CD14-positive monocyte (primary cell): ENCODE results near the gene CALHM5. TPM values are rescaled to one million over a fixed set of nuclear protein-coding genes. Genes with fewer than 3 reads are reported as not detected.

ENCODE experiments used
- DNase-seq, 3 donors: peaks; one replicate each; pipeline ENCODE4 v3.0.0-alpha.2; 2011 to 2022
- H2AFZ ChIP-seq: 2 replicates; pipeline ENCODE4 v1.6.0; 2012; ENCODE audit warnings: mild to moderate bottlenecking, low read depth, low read length, inconsistent platforms; ENCODE audit not compliant: insufficient read depth, poor library complexity, severe bottlenecking
- H3K27ac ChIP-seq, 2 donors: 1 replicate in 1 of 2; 2 replicates in 1 of 2; pipeline ENCODE4 v1.5.1; 2012 to 2013; ENCODE audit warnings: low read length in 2 of 2, control low read depth in 1 of 2, inconsistent platforms in 1 of 2, low read depth in 1 of 2, mild to moderate bottlenecking in 1 of 2
- H3K27me3 ChIP-seq, 2 donors: one replicate each; pipeline versions ENCODE4 v1.6.0 to v1.6.1; 2011 to 2013; ENCODE audit warnings: low read length in 2 of 2; ENCODE audit not compliant: control insufficient read depth in 2 of 2, insufficient read depth in 2 of 2
- H3K36me3 ChIP-seq, 2 donors: replicated peaks in 1 of 2; 1 replicate in 1 of 2; 2 replicates in 1 of 2; pipeline versions ENCODE4 v1.5.1 to v1.6.1; 2012 to 2013; ENCODE audit warnings: low read length in 2 of 2, control low read depth in 1 of 2, inconsistent platforms in 1 of 2, mild to moderate bottlenecking in 1 of 2; ENCODE audit not compliant: insufficient read depth in 2 of 2, control insufficient read depth in 1 of 2
- H3K4me1 ChIP-seq, 2 donors: 1 replicate in 1 of 2; 2 replicates in 1 of 2; pipeline versions ENCODE4 v1.5.1 to v1.6.1; 2012 to 2013; ENCODE audit warnings: low read length in 2 of 2, control low read depth in 1 of 2, inconsistent platforms in 1 of 2, mild to moderate bottlenecking in 1 of 2, moderate library complexity in 1 of 2; ENCODE audit not compliant: insufficient read depth in 2 of 2, control insufficient read depth in 1 of 2
- H3K4me2 ChIP-seq: replicated peaks from 2 replicates; pipeline ENCODE3; 2012; ENCODE audit warnings: low read length, moderate library complexity, mild to moderate bottlenecking; ENCODE audit not compliant: poor library complexity, severe bottlenecking; ENCODE audit errors: extremely low read depth
- H3K4me3 ChIP-seq, 3 experiments: fragments of 200-600 bp in 1 of 3; sonication (generic) in 1 of 3; replicated peaks in 1 of 3; 1 replicate in 2 of 3; 2 replicates in 1 of 3; pipeline ENCODE4 v1.5.1; 2011 to 2013; ENCODE audit warnings: low read length in 3 of 3, mild to moderate bottlenecking in 3 of 3, control low read depth in 2 of 3, low read depth in 2 of 3, inconsistent platforms in 1 of 3, moderate library complexity in 1 of 3
- H3K79me2 ChIP-seq: 2 replicates; pipeline ENCODE4 v1.6.0; 2012; ENCODE audit warnings: mild to moderate bottlenecking, control low read depth, inconsistent platforms, low read length, moderate library complexity; ENCODE audit not compliant: insufficient read depth
- H3K9ac ChIP-seq: 2 replicates; pipeline ENCODE4 v1.6.0; 2017; ENCODE audit warnings: low read length, mild to moderate bottlenecking; ENCODE audit not compliant: insufficient read depth, poor library complexity, severe bottlenecking
- H3K9me3 ChIP-seq, 2 donors: replicated peaks in 1 of 2; 1 replicate in 1 of 2; 2 replicates in 1 of 2; pipeline versions ENCODE4 v1.5.1 to v1.6.1; 2012 to 2013; ENCODE audit warnings: low read length in 2 of 2, control low read depth in 1 of 2; ENCODE audit not compliant: control insufficient read depth in 1 of 2, insufficient read depth in 1 of 2
- H4K20me1 ChIP-seq: 2 replicates; pipeline ENCODE4 v1.6.0; 2012; ENCODE audit warnings: mild to moderate bottlenecking, low read length, control low read depth, moderate library complexity; ENCODE audit not compliant: insufficient read depth
- H3K27ac Mint-ChIP-seq, 7 donors: one replicate each; pipeline ENCODE4 v1.8.0; 2020; ENCODE audit warnings: mild to moderate bottlenecking in 7 of 7, mixed read lengths in 7 of 7, moderate library complexity in 6 of 7, inconsistent platforms in 2 of 7
- H3K27me3 Mint-ChIP-seq, 3 donors: one replicate each; pipeline ENCODE4 v1.8.0; 2021 to 2022; ENCODE audit warnings: low read depth in 3 of 3, mild to moderate bottlenecking in 3 of 3, mixed read lengths in 3 of 3, moderate library complexity in 3 of 3, inconsistent platforms in 1 of 3
- H3K36me3 Mint-ChIP-seq, 2 donors: one replicate each; pipeline ENCODE4 v1.8.0; 2020; ENCODE audit warnings: mixed read lengths in 2 of 2, inconsistent platforms in 1 of 2, mild to moderate bottlenecking in 1 of 2
- H3K4me1 Mint-ChIP-seq: one replicate; pipeline ENCODE4 v1.8.0; 2020; ENCODE audit warnings: mild to moderate bottlenecking, mixed read lengths
- H3K4me3 Mint-ChIP-seq, 2 donors: one replicate each; pipeline ENCODE4 v1.8.0; 2020; ENCODE audit warnings: mild to moderate bottlenecking in 2 of 2, mixed read lengths in 2 of 2, moderate library complexity in 1 of 2
- H3K9me3 Mint-ChIP-seq, 7 donors: one replicate each; pipeline ENCODE4 v1.8.0; 2020 to 2022; ENCODE audit warnings: mixed read lengths in 7 of 7, mild to moderate bottlenecking in 6 of 7, moderate library complexity in 6 of 7, inconsistent platforms in 2 of 7
- CTCF ChIP-seq: fragments of 200-600 bp; IDR thresholded peaks from one replicate; pipeline ENCODE4 v1.8.0; 2022; ENCODE audit warnings: antibody characterized with exemption, mild to moderate bottlenecking
- WGBS: methylation state at CpG from one replicate; pipeline ENCODE4 v1.1.5; 2013; ENCODE audit warnings: missing lambda C conversion rate; ENCODE audit not compliant: insufficient coverage; 5-methylcytosine and 5-hydroxymethylcytosine counted together
- intact Hi-C, 2 donors: fragments of 100-400 bp; cut with micrococcal nuclease; formaldehyde crosslinking; loops; one replicate each; pipeline versions ENCODE4 v1.15.0 to v1.15.1; 2023
- polyA plus RNA-seq, 3 donors: library from polyadenylated mRNA; depleted of rRNA in 1 of 3; unstranded in 2 of 3; stranded (reverse) in 1 of 3; fragments of 300-500 nt in 2 of 3; fragments of >200 nt in 1 of 3; fragmentation: Illumina TruSeq in 2 of 3; gene quantifications; 1 replicate in 2 of 3; 2 replicates in 1 of 3; pipeline ENCODE4 v1.2.3, GENCODE V29; 2012 to 2021

Gene CALHM5
- polyA plus RNA-seq, 3 donors: 0.01 TPM; not detected in 2

GRCh38 chr6:116463301-116463700, 48.1 kb upstream of the CALHM5 start:
- H3K27me3 ChIP-seq: no peaks in the 10 kb centered on the region
- no peak overlapping the region for H2AFZ ChIP-seq
- H3K9ac ChIP-seq: no peak overlapping the region
- H3K27ac ChIP-seq: peak overlapping the region in 1 of 2 donors; percentile 61
- Mint-ChIP-seq H3K4me3 (peak overlapping the region; percentile 87 to 90), H3K27ac (peak overlapping the region in 2 of 7 donors; percentile 7 to 78), H3K4me1 (peaks cover 64% of the 10 kb centered on the region), H3K27me3 (peaks cover 0 to 3% (median 2%) of the 10 kb centered on the region in 3 donors), H3K36me3 (peaks cover 8 to 11% of the 10 kb centered on the region in 2 donors), H3K9me3 (peaks cover 0 to 3% (median 0%) of the 10 kb centered on the region in 7 donors)
- peak overlapping the region; percentile 38 to 75 (median 59) for H3K4me3 ChIP-seq
- no peaks in the 10 kb centered on the region for H3K9me3 ChIP-seq
- H3K79me2 ChIP-seq: peaks cover 14% of the 10 kb centered on the region
- no peak for TF ChIP-seq CTCF
- DNase-seq: peak in 1 of 3 donors; percentile 33
- peak overlapping the region; percentile 78 for H3K4me2 ChIP-seq
- no peaks in the 10 kb centered on the region for H3K36me3 ChIP-seq
- WGBS: no CpG with 5 or more reads among the region's 4 CpGs
- H4K20me1 ChIP-seq: no peaks in the 10 kb centered on the region
- intact Hi-C loops: loop anchor here in 1 of 2 donors (2.0 kb wide), 1 partner anchor 14 kb away; no protein-coding TSS in a partner anchor
- peaks cover 39 to 59% of the 10 kb centered on the region in 2 donors for H3K4me1 ChIP-seq

- Histone ChIP-seq H3K9me3 (no peaks in the 10 kb centered on the region), H3K4me1 (peaks cover 39 to 59% of the 10 kb centered on the region in 2 donors), H2AFZ (no peak overlapping the region), H3K79me2 (peaks cover 14% of the 10 kb centered on the region), H3K4me3 (peak overlapping the region in 2 of 3 experiments; percentile 17 to 38), H3K36me3 (no peaks in the 10 kb centered on the region), H3K4me2 (peak overlapping the region; percentile 78), H3K27me3 (no peaks in the 10 kb centered on the region), H3K9ac (no peak overlapping the region), H3K27ac (peak overlapping the region; percentile 58 to 71), H4K20me1 (no peaks in the 10 kb centered on the region)
- peak; percentile 78 to 89 (median 86) for DNase-seq
- H3K27me3 Mint-ChIP-seq: peaks cover 0 to 3% (median 0%) of the 10 kb centered on the region in 3 donors
- intact Hi-C loops: no loop called here
- peak overlapping the region; percentile 86 to 96 (median 92) for H3K27ac Mint-ChIP-seq
- peak overlapping the region in 1 of 2 donors; percentile 75 for H3K4me3 Mint-ChIP-seq
- peaks cover 8 to 11% of the 10 kb centered on the region in 2 donors for H3K36me3 Mint-ChIP-seq
- peaks cover 61% of the 10 kb centered on the region for H3K4me1 Mint-ChIP-seq
- 0% methylated on average over 2 of the region's 5 CpGs for WGBS
- no peak for TF ChIP-seq CTCF
- H3K9me3 Mint-ChIP-seq: peaks cover 0 to 3% (median 0%) of the 10 kb centered on the region in 7 donors
These were observed 46.2 kb upstream of the CALHM5 start for GRCh38 chr6:116465246-116465645.
